Ramos (cell line): ENCODE data around the gene CCDC186.

ENCODE experiments used
- in situ Hi-C: fragments of 300-500 bp; cut with MboI; formaldehyde crosslinking; loops from one replicate; pipeline ENCODE4 v1.14.3; 2022; ENCODE audit warnings: low sequenced_read_pairs; ENCODE audit not compliant: unreplicated experiment

Gene CCDC186

GRCh38 chr10:114075093-114075492 is 98.9 kb downstream of the CCDC186 start:
- in situ Hi-C loops, result no loop called here

- in situ Hi-C loops, result no loop called here
These were observed 100.4 kb downstream of the CCDC186 start for GRCh38 chr10:114073395-114074186.

DNA sequence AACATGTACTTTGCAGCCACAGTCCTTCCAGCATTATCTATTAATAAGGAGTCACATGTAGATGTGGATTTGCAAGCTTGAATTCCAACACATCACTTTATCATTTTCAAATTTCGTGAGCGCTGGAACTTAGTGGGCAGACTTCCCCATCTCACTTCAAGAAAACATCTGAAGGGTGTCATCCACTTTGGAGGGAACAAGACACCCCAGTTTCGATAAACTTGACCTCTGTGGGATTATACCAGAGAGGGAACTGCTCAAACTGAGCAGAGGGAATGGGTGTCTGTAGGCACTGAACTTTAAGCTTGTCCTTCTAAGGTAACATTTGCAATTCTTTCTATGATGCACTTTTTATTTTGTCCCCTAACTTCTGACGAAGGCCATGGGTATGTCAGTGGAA is 102.8 kb downstream of the CCDC186 start:
- in situ Hi-C loops, result no loop called here
